Skeletal muscle tissue (tissue), 4 donors: ENCODE measurements around the gene GATC. TPM values are rescaled to one million over a fixed set of nuclear protein-coding genes. Genes with fewer than 3 reads are reported as not detected.

ENCODE experiments used
- H3K27ac ChIP-seq: one replicate; pipeline ENCODE4 v1.7.0; 2013; ENCODE audit warnings: mild to moderate bottlenecking, low read depth, low read length, inconsistent platforms
- H3K27me3 ChIP-seq, 3 donors: one replicate each; pipeline ENCODE4 v1.7.0; 2013; ENCODE audit warnings: low read length in 3 of 3; ENCODE audit not compliant: control insufficient read depth in 3 of 3, insufficient read depth in 3 of 3
- H3K36me3 ChIP-seq, 3 donors: one replicate each; pipeline ENCODE4 v1.7.0; 2013; ENCODE audit warnings: low read length in 3 of 3; ENCODE audit not compliant: control insufficient read depth in 3 of 3, insufficient read depth in 3 of 3
- H3K4me1 ChIP-seq, 3 donors: one replicate each; pipeline ENCODE4 v1.7.0; 2013; ENCODE audit warnings: low read length in 3 of 3, mild to moderate bottlenecking in 3 of 3; ENCODE audit not compliant: control insufficient read depth in 3 of 3, insufficient read depth in 3 of 3
- H3K4me3 ChIP-seq, 3 donors: one replicate each; pipeline ENCODE4 v1.7.0; 2013; ENCODE audit warnings: low read length in 3 of 3
- H3K9ac ChIP-seq, 3 donors: one replicate each; pipeline ENCODE4 v1.7.0; 2013; ENCODE audit warnings: low read length in 3 of 3, mild to moderate bottlenecking in 3 of 3, moderate library complexity in 2 of 3, low read depth in 1 of 3
- H3K9me3 ChIP-seq, 3 donors: one replicate each; pipeline ENCODE4 v1.7.0; 2013; ENCODE audit warnings: low read length in 3 of 3; ENCODE audit not compliant: control insufficient read depth in 3 of 3
- total RNA-seq: library from RNA; depleted of rRNA; stranded (reverse); fragments of >200 nt; gene quantifications from one replicate; pipeline ENCODE4 v1.2.3, GENCODE V29; 2014
- donor health status: Osteomylitis.

Gene GATC, protein sequence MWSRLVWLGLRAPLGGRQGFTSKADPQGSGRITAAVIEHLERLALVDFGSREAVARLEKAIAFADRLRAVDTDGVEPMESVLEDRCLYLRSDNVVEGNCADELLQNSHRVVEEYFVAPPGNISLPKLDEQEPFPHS
- total RNA-seq = 9.9 TPM

- Histone ChIP-seq H3K27ac (peak within 1 kb of the TSS; percentile 88), H3K9me3 (no peaks in the 10 kb centered on the region), H3K9ac (peak within 1 kb of the TSS; percentile 95 to 99 (median 97)), H3K36me3 (peaks cover 12 to 32% (median 28%) of the 10 kb centered on the region in 3 donors), H3K4me1 (peaks cover 15 to 33% (median 21%) of the 10 kb centered on the region in 3 donors), H3K4me3 (peak within 1 kb of the TSS; percentile 98 to 100 (median 99)), H3K27me3 (no peaks in the 10 kb centered on the region)
These were observed at the start of gene GATC, which contains the start of gene TRIAP1 for GRCh38 chr12:120445911-120446843. Gene GATC, plus strand, starts transcription at chr12:120446444. Its CDS starts 37 bp downstream, at chr12:120446481. Gene TRIAP1, minus strand, starts transcription at chr12:120446384. Its CDS starts 12 bp downstream, at chr12:120446372.

DNA sequence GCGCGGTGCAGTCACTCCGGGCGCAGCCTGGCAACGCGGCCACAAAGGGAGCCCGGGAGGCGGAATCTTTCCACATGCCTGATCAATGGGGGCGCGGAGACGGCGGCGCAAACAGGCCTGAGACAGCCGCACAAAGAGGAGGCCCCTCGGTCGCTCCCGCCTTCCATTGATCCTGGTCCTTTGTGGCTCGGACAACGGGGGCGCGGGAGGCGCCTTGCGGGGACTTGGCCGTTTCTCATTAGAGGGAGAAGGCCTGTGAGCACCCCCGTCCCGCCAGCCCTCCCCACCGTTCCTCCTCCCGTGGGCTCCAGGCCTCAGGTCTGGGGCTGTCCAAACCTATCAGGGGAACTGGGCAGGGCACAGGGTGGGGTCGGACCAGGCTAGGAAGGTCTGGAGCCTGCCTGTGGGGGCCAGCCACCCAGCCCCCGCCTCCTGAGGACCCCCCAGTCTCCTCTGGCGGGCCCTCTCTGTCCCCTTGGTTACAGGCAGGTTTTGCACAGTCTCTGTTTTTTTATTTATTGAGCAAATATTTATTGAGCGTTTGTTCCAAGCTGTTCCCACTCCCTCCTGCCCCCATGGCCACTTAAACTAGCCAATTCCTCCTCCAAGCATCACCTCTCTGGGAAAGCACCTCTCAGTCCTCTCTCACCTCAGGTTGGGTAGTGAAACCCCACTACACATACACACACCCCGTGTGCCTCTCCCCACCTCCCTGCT lies 48.3 kb upstream of the GATC start:
- H3K9ac ChIP-seq = no peak overlapping the region
- no peaks in the 10 kb centered on the region for H3K36me3 ChIP-seq
- H3K27ac ChIP-seq = no peak overlapping the region
- peaks cover 14 to 36% (median 30%) of the 10 kb centered on the region in 3 donors for H3K27me3 ChIP-seq
- no peaks in the 10 kb centered on the region for H3K4me1 ChIP-seq
- H3K4me3 ChIP-seq = no peak overlapping the region
- H3K9me3 ChIP-seq = no peaks in the 10 kb centered on the region

- Histone ChIP-seq H3K27ac (no peak overlapping the region), H3K27me3 (peaks cover 6 to 26% (median 21%) of the 10 kb centered on the region in 3 donors), H3K9ac (no peak overlapping the region), H3K4me3 (no peak overlapping the region), H3K4me1 (no peaks in the 10 kb centered on the region), H3K9me3 (no peaks in the 10 kb centered on the region), H3K36me3 (no peaks in the 10 kb centered on the region)
These were observed 46.7 kb upstream of the GATC start for GRCh38 chr12:120399531-120399930.

DNA sequence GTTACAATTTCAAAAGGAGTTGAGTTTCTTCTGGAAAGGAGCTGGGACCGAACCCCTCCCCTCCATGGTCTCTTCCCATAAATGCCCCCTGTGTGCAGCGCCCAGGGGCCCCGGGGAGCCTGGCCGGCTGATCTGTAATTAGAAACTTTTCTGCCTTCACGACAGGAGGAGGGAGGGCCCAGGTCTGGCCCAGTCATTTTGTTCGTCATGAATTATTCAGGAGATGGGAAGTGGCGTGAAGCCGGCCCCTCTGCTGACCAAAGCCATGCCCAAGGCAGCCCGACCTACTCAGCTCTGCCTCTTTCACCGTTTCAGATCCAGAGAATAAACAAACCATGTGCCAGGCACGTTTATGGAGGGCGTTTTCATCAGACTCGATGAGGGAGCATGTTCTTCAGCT lies 44.0 kb upstream of the GATC start:
- Histone ChIP-seq H3K4me1 (no peaks in the 10 kb centered on the region), H3K27me3 (peaks cover 4 to 19% (median 12%) of the 10 kb centered on the region in 3 donors), H3K4me3 (no peak overlapping the region), H3K9me3 (no peaks in the 10 kb centered on the region), H3K9ac (no peak overlapping the region), H3K36me3 (no peaks in the 10 kb centered on the region), H3K27ac (no peak overlapping the region)

GRCh38 chr12:120403869-120404268 lies 42.4 kb upstream of the GATC start:
- H3K36me3 ChIP-seq = no peaks in the 10 kb centered on the region
- H3K9me3 ChIP-seq = no peaks in the 10 kb centered on the region
- H3K27me3 ChIP-seq = peaks cover under 1 to 6% (median 4%) of the 10 kb centered on the region in 3 donors

DNA sequence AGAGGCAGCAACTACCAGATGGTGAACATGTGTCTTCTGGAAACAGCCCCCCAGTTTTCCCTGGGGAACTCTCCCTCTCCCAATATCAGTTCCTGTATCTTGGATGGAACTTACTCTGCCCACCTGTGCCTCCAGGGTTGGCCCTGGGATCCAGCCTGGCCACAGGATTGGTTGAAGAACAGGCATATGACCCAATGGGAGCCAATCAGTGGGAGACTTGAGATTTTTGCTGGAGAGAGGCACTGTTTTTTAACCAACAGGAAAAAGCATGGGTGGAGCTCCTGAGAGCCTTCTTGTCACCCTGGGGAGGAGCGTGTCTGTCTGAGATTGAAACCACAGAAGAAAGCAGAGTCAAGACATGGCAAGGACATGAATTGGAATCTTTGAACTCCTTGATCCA lies 42.0 kb upstream of the GATC start:
- peaks cover 0 to 6% (median 4%) of the 10 kb centered on the region in 3 donors for H3K27me3 ChIP-seq
- H3K9ac ChIP-seq = no peak overlapping the region
- H3K27ac ChIP-seq = no peak overlapping the region

More at GRCh38 chr12:120403869-120404268, 42.4 kb upstream of the GATC start:
- no peak overlapping the region for H3K4me3 ChIP-seq
- no peak overlapping the region for H3K9ac ChIP-seq
- H3K27ac ChIP-seq = no peak overlapping the region
- no peaks in the 10 kb centered on the region for H3K4me1 ChIP-seq

DNA sequence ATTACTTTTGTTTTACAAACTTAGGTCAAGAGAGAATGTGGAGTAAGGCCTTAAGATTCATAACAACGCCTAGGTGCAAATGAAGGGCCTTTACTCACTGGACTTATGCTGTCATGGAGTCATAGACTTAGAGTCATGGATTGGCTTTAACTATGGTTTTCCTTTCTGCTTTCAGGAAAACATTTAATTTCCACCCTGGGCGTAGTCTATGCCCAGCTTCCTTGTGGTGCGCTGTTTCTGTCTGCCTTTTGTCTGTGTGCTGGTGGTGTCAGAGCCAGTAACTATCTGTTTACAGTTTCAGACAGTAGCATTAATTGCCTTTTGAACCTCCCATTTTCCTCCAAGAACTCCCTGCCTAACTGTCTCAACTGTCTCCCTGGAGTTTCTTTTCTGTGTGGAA lies 40.2 kb upstream of the GATC start:
- Histone ChIP-seq H3K27me3 (peaks cover 0 to 6% (median 4%) of the 10 kb centered on the region in 3 donors), H3K36me3 (no peaks in the 10 kb centered on the region), H3K4me1 (no peaks in the 10 kb centered on the region), H3K9me3 (no peaks in the 10 kb centered on the region), H3K4me3 (no peak overlapping the region), H3K27ac (no peak overlapping the region), H3K9ac (no peak overlapping the region)

More for the DNA sequence above, 42.0 kb upstream of the GATC start:
- H3K36me3 ChIP-seq = no peaks in the 10 kb centered on the region
- no peaks in the 10 kb centered on the region for H3K4me1 ChIP-seq
- no peak overlapping the region for H3K4me3 ChIP-seq
- H3K9me3 ChIP-seq = no peaks in the 10 kb centered on the region

DNA sequence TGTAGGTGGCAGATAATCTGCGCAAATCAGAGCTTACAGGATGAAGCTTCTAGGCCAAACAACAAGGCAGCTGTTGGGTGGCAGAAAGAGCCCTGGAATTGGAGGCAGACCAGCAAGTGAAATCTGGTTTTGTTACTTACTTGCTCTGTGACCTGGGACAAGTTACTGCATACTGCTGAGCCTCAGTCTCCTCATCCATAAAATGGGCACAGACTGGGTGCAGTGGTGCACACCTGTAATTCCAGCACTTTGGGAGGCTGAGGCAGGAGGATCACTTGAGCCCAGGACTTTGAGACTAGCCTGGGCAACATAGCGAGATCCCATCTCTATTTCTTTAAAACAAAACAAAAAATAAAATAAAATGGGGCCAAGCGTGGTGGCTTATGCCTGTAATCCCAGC lies 39.7 kb upstream of the GATC start:
- H3K27ac ChIP-seq = no peak overlapping the region
- H3K27me3 ChIP-seq = peaks cover 0 to 6% (median 4%) of the 10 kb centered on the region in 3 donors
- H3K36me3 ChIP-seq = no peaks in the 10 kb centered on the region
- no peaks in the 10 kb centered on the region for H3K4me1 ChIP-seq
- no peak overlapping the region for H3K9ac ChIP-seq
- no peak overlapping the region for H3K4me3 ChIP-seq
- no peaks in the 10 kb centered on the region for H3K9me3 ChIP-seq

- no peaks in the 10 kb centered on the region for H3K27me3 ChIP-seq
- H3K36me3 ChIP-seq = no peaks in the 10 kb centered on the region
- H3K9ac ChIP-seq = no peak overlapping the region
- H3K9me3 ChIP-seq = no peaks in the 10 kb centered on the region
- no peak overlapping the region for H3K4me3 ChIP-seq
- H3K27ac ChIP-seq = no peak overlapping the region
- no peaks in the 10 kb centered on the region for H3K4me1 ChIP-seq
These were observed 37.5 kb upstream of the GATC start for GRCh38 chr12:120408771-120409170.
